D721Med (cell line): ENCODE results near the gene KRT73.

Source experiments
- DNase-seq: peaks from one replicate; pipeline ENCODE4 v3.0.0; 2011; ENCODE audit warnings: low spot score; ENCODE audit not compliant: insufficient read length
- FAIRE-seq: peaks from 2 replicates; lab custom pipeline; 2011; peaks lifted over from hg19 to GRCh38; lab: Jason Lieb, UNC
- TF ChIP-seq, protein P1 (sequence below): IDR thresholded peaks from 2 replicates; pipeline ENCODE4 v1.5.1; 2012; ENCODE audit warnings: mild to moderate bottlenecking, control low read depth; ENCODE audit not compliant: insufficient read depth; ENCODE audit errors: missing control alignments

The KRT73 gene

GRCh38 chr12:52581066-52581465 is 37.3 kb downstream of the KRT73 start:
- no peak for FAIRE-seq
- TF ChIP-seq, protein P1, sequence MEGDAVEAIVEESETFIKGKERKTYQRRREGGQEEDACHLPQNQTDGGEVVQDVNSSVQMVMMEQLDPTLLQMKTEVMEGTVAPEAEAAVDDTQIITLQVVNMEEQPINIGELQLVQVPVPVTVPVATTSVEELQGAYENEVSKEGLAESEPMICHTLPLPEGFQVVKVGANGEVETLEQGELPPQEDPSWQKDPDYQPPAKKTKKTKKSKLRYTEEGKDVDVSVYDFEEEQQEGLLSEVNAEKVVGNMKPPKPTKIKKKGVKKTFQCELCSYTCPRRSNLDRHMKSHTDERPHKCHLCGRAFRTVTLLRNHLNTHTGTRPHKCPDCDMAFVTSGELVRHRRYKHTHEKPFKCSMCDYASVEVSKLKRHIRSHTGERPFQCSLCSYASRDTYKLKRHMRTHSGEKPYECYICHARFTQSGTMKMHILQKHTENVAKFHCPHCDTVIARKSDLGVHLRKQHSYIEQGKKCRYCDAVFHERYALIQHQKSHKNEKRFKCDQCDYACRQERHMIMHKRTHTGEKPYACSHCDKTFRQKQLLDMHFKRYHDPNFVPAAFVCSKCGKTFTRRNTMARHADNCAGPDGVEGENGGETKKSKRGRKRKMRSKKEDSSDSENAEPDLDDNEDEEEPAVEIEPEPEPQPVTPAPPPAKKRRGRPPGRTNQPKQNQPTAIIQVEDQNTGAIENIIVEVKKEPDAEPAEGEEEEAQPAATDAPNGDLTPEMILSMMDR, result no peak
- no peak for DNase-seq

DNA sequence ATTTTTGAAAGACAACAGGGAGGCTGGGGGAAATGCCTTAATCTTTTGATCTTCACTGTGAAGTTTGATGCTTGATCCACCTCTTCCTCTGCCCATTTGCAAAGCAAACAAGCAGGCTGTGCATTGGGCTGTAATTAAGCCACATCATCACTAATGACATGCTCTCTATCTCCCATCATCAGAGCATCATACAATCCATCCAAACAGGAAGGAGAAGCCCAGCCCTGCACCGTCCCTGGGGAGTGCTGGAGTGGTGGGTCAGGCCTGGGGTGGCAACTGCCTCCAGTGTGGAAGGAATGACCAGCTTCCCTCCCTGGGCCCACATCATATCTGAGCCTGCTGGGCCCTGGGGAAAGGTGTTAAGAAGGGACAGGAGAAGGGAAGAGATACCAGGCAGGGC is 37.9 kb downstream of the KRT73 start:
- FAIRE-seq, result no peak

DNA sequence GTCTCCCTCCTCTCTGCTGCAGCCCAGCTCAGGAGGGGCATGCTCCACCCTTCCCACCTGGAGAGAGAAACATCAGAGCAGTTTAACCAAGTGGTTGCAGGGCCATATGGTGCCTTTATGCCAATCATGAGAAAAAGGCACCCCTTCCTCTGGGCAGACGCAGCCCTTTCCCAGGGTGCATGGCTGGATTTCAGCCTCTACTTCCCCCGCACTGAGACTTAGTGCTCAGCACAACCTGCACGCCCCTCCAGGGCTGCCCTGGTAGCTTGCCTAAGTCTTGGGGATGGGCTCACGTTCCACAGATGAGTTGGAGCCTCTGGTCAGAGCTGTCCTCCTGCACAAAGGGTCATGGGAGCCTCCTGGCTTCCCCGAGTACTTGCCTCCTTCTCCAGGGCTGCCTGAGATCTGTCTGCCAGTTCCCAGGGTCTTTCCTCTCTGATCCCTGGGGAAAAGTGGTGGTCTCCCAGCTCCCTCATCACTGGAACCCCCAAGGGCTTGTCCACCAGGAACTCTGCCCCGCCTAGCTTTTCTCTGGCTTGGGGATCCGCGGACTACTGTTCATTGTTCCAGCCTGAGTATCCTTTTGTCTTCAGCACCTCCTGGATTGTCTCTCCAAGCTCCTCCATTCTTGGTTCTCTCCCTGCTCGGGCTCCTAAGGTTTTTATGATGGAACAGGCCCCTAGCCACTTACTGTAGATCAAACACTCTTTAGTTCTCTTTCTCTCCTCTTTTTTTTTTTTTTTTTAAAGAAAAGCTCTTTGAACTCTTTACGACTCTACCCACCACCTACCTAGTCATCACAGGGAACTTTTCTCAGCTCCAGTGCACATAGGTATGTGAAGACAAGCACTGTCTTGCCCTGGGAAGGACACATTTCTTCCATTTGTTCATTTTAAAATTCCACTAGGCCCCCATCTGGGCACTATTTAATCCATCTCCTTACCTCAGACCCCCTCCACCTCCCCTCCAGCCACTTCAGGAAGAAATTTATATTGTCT is 38.6 kb downstream of the KRT73 start:
- TF ChIP-seq, protein P1, result no peak
- DNase-seq (no peak), FAIRE-seq (no peak)

More for the DNA sequence above, 37.9 kb downstream of the KRT73 start:
- no peak for DNase-seq
- TF ChIP-seq, protein P1, result no peak

DNA sequence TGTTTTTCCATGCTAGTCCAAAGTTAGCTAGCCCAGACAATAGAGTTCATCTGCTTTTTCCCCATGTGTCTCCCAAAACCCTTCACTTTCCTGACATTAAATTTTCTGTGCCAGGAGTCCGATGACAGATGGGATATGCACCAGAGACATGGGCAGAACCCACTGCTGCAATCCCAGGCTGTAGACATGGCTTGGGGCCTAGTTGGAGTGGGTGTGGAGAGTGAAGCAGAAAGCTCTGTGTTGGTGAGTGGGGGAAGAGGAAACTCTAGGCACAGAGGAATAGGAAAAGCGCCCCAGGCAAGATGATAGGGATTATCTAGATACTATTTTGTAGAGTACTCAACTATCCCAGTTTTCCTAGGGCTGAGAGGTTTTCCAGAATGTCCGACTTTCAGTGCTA is 39.9 kb downstream of the KRT73 start:
- FAIRE-seq (no peak), DNase-seq (no peak)
- TF ChIP-seq, protein P1, result no peak

DNA sequence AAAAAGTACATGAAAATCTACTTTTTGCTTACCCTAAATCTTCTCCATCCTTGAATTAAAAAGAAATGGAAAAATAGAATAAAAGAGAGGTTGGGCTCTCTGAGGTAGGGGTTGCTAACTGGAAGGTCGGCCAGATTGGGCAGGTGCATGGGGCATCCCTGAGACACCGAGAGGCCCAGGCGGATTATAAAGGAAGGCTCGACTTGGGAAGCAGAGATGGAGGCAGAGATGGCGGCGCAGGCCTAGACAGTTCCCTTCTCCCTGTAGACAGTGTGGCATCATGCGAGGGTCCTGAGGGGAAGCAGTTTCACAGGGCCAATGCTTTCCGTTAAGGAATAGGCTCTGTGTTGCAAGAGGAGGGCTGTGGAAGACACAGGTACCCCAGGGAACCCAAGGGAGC is 41.0 kb downstream of the KRT73 start:
- FAIRE-seq (no peak), DNase-seq (no peak)
- TF ChIP-seq, protein P1, result no peak

DNA sequence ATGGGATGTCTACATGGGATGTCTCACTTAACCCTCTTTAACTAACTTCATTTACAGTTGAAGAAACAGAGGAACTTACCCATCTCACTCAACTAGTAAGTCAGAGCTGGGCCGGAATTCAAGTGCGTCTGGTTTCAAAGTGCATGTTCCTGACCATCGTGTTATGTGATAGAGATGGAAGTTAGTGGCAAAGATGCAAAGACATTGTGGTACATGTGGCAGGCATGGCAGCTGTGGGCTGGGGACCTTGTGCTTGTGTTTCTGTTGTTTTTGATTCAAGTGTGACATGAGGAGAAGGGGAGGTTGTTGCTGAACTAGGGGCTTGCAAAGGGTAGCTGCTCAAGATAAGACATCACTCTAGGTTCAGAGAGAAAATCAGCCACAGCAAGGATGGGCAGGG is 42.4 kb downstream of the KRT73 start:
- TF ChIP-seq, protein P1, result no peak
- no peak for DNase-seq
- no peak for FAIRE-seq

DNA sequence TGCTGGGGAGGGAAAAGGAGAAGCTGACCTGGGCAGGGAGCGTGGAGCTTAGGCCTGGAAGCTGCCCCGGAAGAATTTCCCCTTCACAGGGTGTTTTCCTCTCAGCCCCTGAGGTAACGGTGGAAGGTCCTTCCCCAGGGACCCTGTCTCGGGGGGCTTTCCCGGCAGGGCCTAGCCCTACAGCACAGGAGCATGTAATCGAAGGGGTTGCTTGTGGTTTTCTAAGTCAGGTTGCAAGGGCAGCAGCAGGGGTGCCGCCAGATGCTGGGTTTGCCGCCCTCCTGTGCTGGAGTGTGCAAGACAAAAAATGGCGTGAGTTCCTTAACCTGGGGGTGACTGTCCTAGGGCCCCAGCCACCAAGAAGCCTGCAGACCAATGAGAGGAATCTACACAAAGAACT is 43.1 kb downstream of the KRT73 start:
- DNase-seq (no peak), FAIRE-seq (no peak)
- TF ChIP-seq, protein P1, result no peak
